HepG2 (cell line): Measurements from ENCODE around the gene ABCC8. TPM values are rescaled to one million over a fixed set of nuclear protein-coding genes. Genes with fewer than 3 reads are reported as not detected.
A peak's percentile ranks its signal among the peaks of the same experiment; 100 is the strongest.

Experiments
- ATAC-seq: fragments of 200-7000 bp; cut with Tn5 transposase; 3 replicates; pipeline ENCODE4 v1.9.1; 2020; ENCODE audit warnings: mild to moderate bottlenecking, moderate library complexity
- BruUV-seq: library from RNA; stranded (reverse); fragments of 400-500 nt; replicated peaks from 2 replicates; lab custom pipeline; 2021; lab: Mats Ljungman, UMichigan
- CTCF ChIA-PET: fragments of 300-600 bp; formaldehyde crosslinking; extraction: SDS; loops from one replicate; lab custom pipeline; 2021; ENCODE audit warnings: low total read pairs, inconsistent platforms, low intra/inter-chr PET ratio; lab: Yijun Ruan, JAX
- POLR2A ChIA-PET: fragments of 350-600 bp; sonication (Branson Sonifier 250); formaldehyde crosslinking; loops from one replicate; lab custom pipeline; 2020; ENCODE audit warnings: antibody characterized with exemption, inconsistent platforms; lab: Yijun Ruan, JAX
- DNase-seq: peaks from one replicate; pipeline ENCODE4 v3.0.0-alpha.2; 2015; ENCODE audit warnings: low spot score
- FAIRE-seq: peaks from 3 replicates; lab custom pipeline; 2011; peaks lifted over from hg19 to GRCh38; lab: Jason Lieb, UNC
- H2AFZ ChIP-seq: one replicate; pipeline ENCODE4 v1.6.1; 2011; ENCODE audit warnings: low read length, inconsistent platforms
- H3K27ac ChIP-seq: fragments of 300-600 bp; 3 replicates; pipeline ENCODE4 v1.8.0; 2011; ENCODE audit warnings: mixed run types, mild to moderate bottlenecking, mixed read lengths, low read length, inconsistent platforms; ENCODE audit not compliant: insufficient read depth; ENCODE audit errors: extremely low read length
- H3K27me3 ChIP-seq, 2 experiments: fragments of 200-600 bp in 1 of 2; 2 replicates in 1 of 2; 3 replicates in 1 of 2; pipeline versions ENCODE4 v1.6.0 to v1.8.0; 2011; ENCODE audit warnings: low read length in 2 of 2, mild to moderate bottlenecking in 2 of 2, moderate library complexity in 2 of 2, inconsistent platforms in 1 of 2; ENCODE audit not compliant: insufficient read depth in 2 of 2, control insufficient read depth in 1 of 2
- H3K36me3 ChIP-seq, 2 experiments: fragments of 200-600 bp in 1 of 2; replicated peaks in 1 of 2; 2 replicates in 1 of 2; 3 replicates in 1 of 2; pipeline versions ENCODE4 v1.5.1 to v1.8.0; 2011; ENCODE audit warnings: low read length in 2 of 2, inconsistent platforms in 1 of 2; ENCODE audit not compliant: insufficient read depth in 2 of 2, control insufficient read depth in 1 of 2
- H3K4me1 ChIP-seq: 2 replicates; pipeline ENCODE4 v1.5.1; 2012; ENCODE audit warnings: low read length, inconsistent platforms; ENCODE audit not compliant: insufficient read depth
- H3K4me2 ChIP-seq: 2 replicates; pipeline ENCODE4 v1.6.0; 2011; ENCODE audit warnings: low read depth, low read length, inconsistent platforms
- H3K4me3 ChIP-seq, 3 experiments: fragments of 200-600 bp in 1 of 3; sonication (generic), shearing (Covaris generic) in 1 of 3; replicated peaks in 1 of 3; 2 replicates each; pipeline ENCODE4 v1.5.1; 2011 to 2016; ENCODE audit warnings: low read length in 3 of 3, inconsistent platforms in 2 of 3, low read depth in 2 of 3, mild to moderate bottlenecking in 2 of 3, control low read depth in 1 of 3, mixed read lengths in 1 of 3; ENCODE audit not compliant: insufficient read depth in 1 of 3
- H3K79me2 ChIP-seq: one replicate; pipeline ENCODE4 v1.6.1; 2011; ENCODE audit warnings: low read length, inconsistent platforms; ENCODE audit not compliant: insufficient read depth
- H3K9ac ChIP-seq: 2 replicates; pipeline ENCODE4 v1.6.0; 2011; ENCODE audit warnings: mild to moderate bottlenecking, low read depth, low read length, inconsistent platforms; ENCODE audit not compliant: insufficient read depth
- H3K9me3 ChIP-seq: 2 replicates; pipeline ENCODE4 v1.5.1; 2012; ENCODE audit warnings: mild to moderate bottlenecking, low read length
- H4K20me1 ChIP-seq: 2 replicates; pipeline ENCODE4 v1.6.0; 2011; ENCODE audit warnings: inconsistent platforms, mild to moderate bottlenecking, low read length, moderate library complexity; ENCODE audit not compliant: insufficient read depth
- ARID2 ChIP-seq: sonication (generic); formaldehyde crosslinking; IDR thresholded peaks from 2 replicates; pipeline ENCODE4 v1.8.1; 2022; ENCODE audit warnings: mild to moderate bottlenecking, missing genetic modification reagents, borderline replicate concordance
- KLF13 ChIP-seq: sonication (generic); formaldehyde crosslinking; IDR thresholded peaks from 2 replicates; pipeline ENCODE4 v1.4.0; 2020; ENCODE audit warnings: mild to moderate bottlenecking, missing genetic modification reagents
- MAFF ChIP-seq: IDR thresholded peaks from 2 replicates; pipeline ENCODE4 v1.6.1; 2011; ENCODE audit warnings: low read depth, low read length, improper control_type of control experiment
- MAFK ChIP-seq, 2 experiments: IDR thresholded peaks in 1 of 2; conservative IDR thresholded peaks in 1 of 2; 2 replicates each; pipeline ENCODE4 v1.6.1; 2011; ENCODE audit warnings: improper control_type of control experiment in 2 of 2, low read length in 2 of 2
- MEIS1 ChIP-seq: sonication (generic); formaldehyde crosslinking; IDR thresholded peaks from 2 replicates; pipeline ENCODE4 v1.9.0; 2021; ENCODE audit warnings: mild to moderate bottlenecking, missing genetic modification reagents, moderate library complexity, borderline replicate concordance
- NCOA1 ChIP-seq: sonication (generic); formaldehyde crosslinking; IDR thresholded peaks from 2 replicates; pipeline ENCODE4 v1.9.0; 2021; ENCODE audit warnings: missing genetic modification reagents
- PHF21A ChIP-seq: sonication (generic); formaldehyde crosslinking; IDR thresholded peaks from 2 replicates; pipeline ENCODE4 v1.5.0; 2020; ENCODE audit warnings: mild to moderate bottlenecking, missing genetic modification reagents
- RFX5 ChIP-seq: IDR thresholded peaks from 2 replicates; pipeline ENCODE4 v1.6.1; 2011; ENCODE audit warnings: low read depth, low read length, improper control_type of control experiment
- SOX5 ChIP-seq: IDR thresholded peaks from 2 replicates; pipeline ENCODE4 v1.6.1; 2016; ENCODE audit warnings: borderline replicate concordance
- ZBTB20 ChIP-seq: sonication (generic); formaldehyde crosslinking; IDR thresholded peaks from 2 replicates; pipeline ENCODE4 v1.8.1; 2023; ENCODE audit warnings: missing genetic modification reagents, low read depth, mild to moderate bottlenecking, borderline replicate concordance
- ZNF570 ChIP-seq: sonication (generic); formaldehyde crosslinking; IDR thresholded peaks from 2 replicates; pipeline ENCODE4 v1.4.0; 2020; ENCODE audit warnings: mild to moderate bottlenecking, missing genetic modification reagents, borderline replicate concordance
- WGBS: methylation state at CpG from one replicate; pipeline ENCODE4 v1.1.6; 2017; ENCODE audit warnings: low lambda C conversion rate; 5-methylcytosine and 5-hydroxymethylcytosine counted together
- in situ Hi-C: cut with HindIII; loops from 2 replicates; pipeline ENCODE4 v1.10.0; 2017; ENCODE audit warnings: low pct_unique_long_range_greater_than_20kb; ENCODE audit not compliant: extremely low pct_ligation_motif_present
- intact Hi-C: fragments of 100-400 bp; cut with micrococcal nuclease; formaldehyde crosslinking; loops from one replicate; pipeline ENCODE4 v1.10.0; 2022; ENCODE audit not compliant: unreplicated experiment
- polyA plus RNA-seq, 8 experiments: library from polyadenylated mRNA; depleted of rRNA in 3 of 8; stranded (reverse) in 7 of 8; unstranded in 1 of 8; fragments of >200 nt; fragmentation: Illumina TruSeq in 4 of 8; extraction: Trizol in 4 of 8; gene quantifications; 2 replicates each; pipeline versions ENCODE4 v1.2.1 to v1.2.3, GENCODE V29; 2011 to 2016; ENCODE audit warnings: low read depth in 4 of 8, missing spikeins in 1 of 8, mixed read lengths in 1 of 8; ENCODE audit not compliant: insufficient read depth in 1 of 8
- total RNA-seq, 5 experiments: library from RNA; depleted of rRNA; stranded (reverse); fragments of >200 nt; fragmentation: Illumina TruSeq; extraction: Trizol; gene quantifications; 2 replicates each; pipeline ENCODE4 v1.2.3, GENCODE V29; 2016; ENCODE audit warnings: low read depth in 1 of 5
- TF ChIP-seq, protein P1 (sequence below): sonication (generic); formaldehyde crosslinking; IDR thresholded peaks from 2 replicates; pipeline ENCODE4 v1.4.0; 2020; ENCODE audit warnings: missing genetic modification reagents

The ABCC8 gene
- total and polyA plus RNA-seq, 2 of the 13 experiments (the other 11 are each of a cell fraction or from before 2014, with no cell fraction given) = not detected

DNA sequence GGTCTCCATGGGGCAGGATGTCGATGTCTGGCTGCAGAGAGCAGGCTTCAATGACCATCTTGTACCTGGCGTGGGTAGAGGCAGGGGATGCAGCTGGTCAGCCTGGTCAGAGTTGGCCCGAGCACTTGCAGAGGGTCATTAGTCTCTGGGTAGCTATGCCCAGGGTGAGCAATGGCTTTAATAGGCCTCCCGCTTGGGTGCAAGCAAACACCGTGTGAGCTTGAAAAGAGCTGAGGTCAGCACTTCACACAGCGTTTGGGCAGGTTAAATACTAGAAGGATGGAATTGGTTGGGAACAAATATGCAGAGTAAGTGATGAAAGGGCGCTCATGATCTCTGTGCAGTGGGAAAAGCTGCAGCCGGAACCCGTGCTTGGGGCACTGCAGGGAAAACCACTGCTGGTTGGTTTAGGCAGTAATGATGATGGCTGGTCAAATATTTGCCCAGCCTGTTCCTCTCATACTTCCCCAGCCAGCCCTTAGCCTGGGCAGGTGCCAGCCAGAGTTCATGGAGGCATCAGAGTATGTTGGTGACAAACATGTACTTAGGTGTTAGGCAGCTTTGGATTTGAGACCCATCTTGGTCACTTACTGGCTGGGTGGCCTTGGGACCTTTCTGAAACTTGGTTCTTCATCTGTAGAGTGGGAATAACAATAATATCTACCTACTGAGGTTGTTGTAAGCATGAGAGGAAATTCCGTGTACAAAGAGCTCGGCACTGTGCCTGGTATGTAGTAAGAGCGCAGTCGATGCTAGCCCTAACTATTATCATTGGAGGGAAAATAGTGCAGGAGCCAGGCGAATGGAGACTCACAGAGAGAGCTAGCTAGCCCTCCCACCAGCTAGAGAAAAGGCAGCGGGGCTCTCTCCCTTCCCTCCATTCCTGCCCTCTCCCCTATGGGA lies 63.0 kb downstream of the ABCC8 start:
- no peaks in the 10 kb centered on the region for H4K20me1 ChIP-seq
- 32% methylated on average over 14 of the region's 15 CpGs for WGBS
- no peaks in the 10 kb centered on the region for H3K79me2 ChIP-seq
- DNase-seq (peak; percentile 44), FAIRE-seq (no peak), ATAC-seq (peak; percentile 74)
- in situ Hi-C loops = no loop called here
- no peaks in the 10 kb centered on the region for H3K36me3 ChIP-seq
- H3K4me3 ChIP-seq = no peak overlapping the region
- no peaks in the 10 kb centered on the region for H3K9me3 ChIP-seq
- no peak overlapping the region for H2AFZ ChIP-seq
- H3K9ac ChIP-seq = no peak overlapping the region
- intact Hi-C loops = no loop called here
- no peak overlapping the region for H3K27ac ChIP-seq
- no TSS peak for BruUV-seq
- H3K4me1 ChIP-seq = peaks cover 10% of the 10 kb centered on the region
- peaks cover 0 to 3% of the 10 kb centered on the region in 2 experiments; a peak in 2 of 5 replicates for H3K27me3 ChIP-seq
- ChIA-PET POLR2A (no interaction called here), CTCF (no interaction called here)
- TF ChIP-seq ZBTB20 (CRISPR knock-in tag) = no peak
- TF ChIP-seq NCOA1 (CRISPR knock-in tag) = no peak
- no peak for TF ChIP-seq PHF21A (CRISPR knock-in tag)
- TF ChIP-seq MAFF = peak; percentile 98
- TF ChIP-seq MAFK (conservative IDR thresholded peaks at IDR 0.05 in 1 of 2, IDR thresholded peaks at IDR 0.05 in 1 of 2; ENCODE audit: low read length in 2 of 2) = peak; percentile 96 to 99
- TF ChIP-seq ARID2 (CRISPR knock-in tag) = no peak
- peak; percentile 66 for TF ChIP-seq RFX5
- TF ChIP-seq ZNF570 = no peak
- TF ChIP-seq SOX5 = no peak
- TF ChIP-seq, protein P1, sequence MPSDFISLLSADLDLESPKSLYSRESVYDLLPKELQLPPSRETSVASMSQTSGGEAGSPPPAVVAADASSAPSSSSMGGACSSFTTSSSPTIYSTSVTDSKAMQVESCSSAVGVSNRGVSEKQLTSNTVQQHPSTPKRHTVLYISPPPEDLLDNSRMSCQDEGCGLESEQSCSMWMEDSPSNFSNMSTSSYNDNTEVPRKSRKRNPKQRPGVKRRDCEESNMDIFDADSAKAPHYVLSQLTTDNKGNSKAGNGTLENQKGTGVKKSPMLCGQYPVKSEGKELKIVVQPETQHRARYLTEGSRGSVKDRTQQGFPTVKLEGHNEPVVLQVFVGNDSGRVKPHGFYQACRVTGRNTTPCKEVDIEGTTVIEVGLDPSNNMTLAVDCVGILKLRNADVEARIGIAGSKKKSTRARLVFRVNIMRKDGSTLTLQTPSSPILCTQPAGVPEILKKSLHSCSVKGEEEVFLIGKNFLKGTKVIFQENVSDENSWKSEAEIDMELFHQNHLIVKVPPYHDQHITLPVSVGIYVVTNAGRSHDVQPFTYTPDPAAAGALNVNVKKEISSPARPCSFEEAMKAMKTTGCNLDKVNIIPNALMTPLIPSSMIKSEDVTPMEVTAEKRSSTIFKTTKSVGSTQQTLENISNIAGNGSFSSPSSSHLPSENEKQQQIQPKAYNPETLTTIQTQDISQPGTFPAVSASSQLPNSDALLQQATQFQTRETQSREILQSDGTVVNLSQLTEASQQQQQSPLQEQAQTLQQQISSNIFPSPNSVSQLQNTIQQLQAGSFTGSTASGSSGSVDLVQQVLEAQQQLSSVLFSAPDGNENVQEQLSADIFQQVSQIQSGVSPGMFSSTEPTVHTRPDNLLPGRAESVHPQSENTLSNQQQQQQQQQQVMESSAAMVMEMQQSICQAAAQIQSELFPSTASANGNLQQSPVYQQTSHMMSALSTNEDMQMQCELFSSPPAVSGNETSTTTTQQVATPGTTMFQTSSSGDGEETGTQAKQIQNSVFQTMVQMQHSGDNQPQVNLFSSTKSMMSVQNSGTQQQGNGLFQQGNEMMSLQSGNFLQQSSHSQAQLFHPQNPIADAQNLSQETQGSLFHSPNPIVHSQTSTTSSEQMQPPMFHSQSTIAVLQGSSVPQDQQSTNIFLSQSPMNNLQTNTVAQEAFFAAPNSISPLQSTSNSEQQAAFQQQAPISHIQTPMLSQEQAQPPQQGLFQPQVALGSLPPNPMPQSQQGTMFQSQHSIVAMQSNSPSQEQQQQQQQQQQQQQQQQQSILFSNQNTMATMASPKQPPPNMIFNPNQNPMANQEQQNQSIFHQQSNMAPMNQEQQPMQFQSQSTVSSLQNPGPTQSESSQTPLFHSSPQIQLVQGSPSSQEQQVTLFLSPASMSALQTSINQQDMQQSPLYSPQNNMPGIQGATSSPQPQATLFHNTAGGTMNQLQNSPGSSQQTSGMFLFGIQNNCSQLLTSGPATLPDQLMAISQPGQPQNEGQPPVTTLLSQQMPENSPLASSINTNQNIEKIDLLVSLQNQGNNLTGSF = no peak
- TF ChIP-seq KLF13 (CRISPR knock-in tag) = no peak
- TF ChIP-seq MEIS1 (CRISPR knock-in tag) = no peak
- no peak overlapping the region for H3K4me2 ChIP-seq
